ENCODE data around the gene VEGFB.

The VEGFB gene

GRCh38 chr11:64211181-64211872 is 23.1 kb upstream of the VEGFB start:
- DNase-seq: no peak

GRCh38 chr11:64216879-64217278 is 17.5 kb upstream of the VEGFB start:
- DNase-seq: no peak

GRCh38 chr11:64218628-64219353 is 15.6 kb upstream of the VEGFB start:
- DNase-seq: no peak

GRCh38 chr11:64219354-64219684 is 15.1 kb upstream of the VEGFB start:
- no peak for DNase-seq

- DNase-seq: no peak
Measured at GRCh38 chr11:64219755-64220154, 14.6 kb upstream of the VEGFB start.

GRCh38 chr11:64220271-64220670 is 14.1 kb upstream of the VEGFB start:
- DNase-seq: no peak

- DNase-seq: no peak
Measured at GRCh38 chr11:64220798-64221197, 13.6 kb upstream of the VEGFB start.

- DNase-seq: no peak
Measured at GRCh38 chr11:64222651-64223000, 11.8 kb upstream of the VEGFB start.

- DNase-seq: no peak
Measured at GRCh38 chr11:64223001-64223651, 11.3 kb upstream of the VEGFB start.

GRCh38 chr11:64224151-64224890 is 10.1 kb upstream of the VEGFB start:
- no peak for DNase-seq

- DNase-seq: no peak
Measured at GRCh38 chr11:64224891-64225607, 9.3 kb upstream of the VEGFB start.

- DNase-seq: peak; percentile 77
Measured at GRCh38 chr11:64225608-64226506, 8.5 kb upstream of the VEGFB start, which contains the start of the genes NUDT22 and TRPT1. TSS of gene NUDT22 (plus strand) at chr11:64226274. CDS start at chr11:64226653, 379 bp downstream. TSS of gene TRPT1 (minus strand) at chr11:64226186. CDS start at chr11:64225860, 326 bp downstream.

- DNase-seq: no peak
Measured at GRCh38 chr11:64226507-64227051, 7.8 kb upstream of the VEGFB start.

- no peak for DNase-seq
Measured at GRCh38 chr11:64227405-64227956, 6.9 kb upstream of the VEGFB start.

GRCh38 chr11:64229090-64229743 is 5.2 kb upstream of the VEGFB start:
- no peak for DNase-seq

GRCh38 chr11:64229744-64230170 is 4.6 kb upstream of the VEGFB start:
- no peak for DNase-seq

GRCh38 chr11:64230171-64230984 is 4.0 kb upstream of the VEGFB start, which contains the start of gene DNAJC4:
TSS of gene DNAJC4 (plus strand) at chr11:64230548. CDS start at chr11:64230855, 307 bp downstream.
- DNase-seq: peak; percentile 87

GRCh38 chr11:64230985-64231365 is 3.4 kb upstream of the VEGFB start:
- DNase-seq: no peak

GRCh38 chr11:64231546-64231945 is 2.8 kb upstream of the VEGFB start:
- DNase-seq: no peak

Data from NCI-H2227 treated with DMSO at 0.1 percent for 48 hours (cell line).